GM19193 (cell line): ENCODE measurements around the gene STXBP5.

Source experiments
- POLR2A ChIP-seq: IDR thresholded peaks from 4 replicates; pipeline ENCODE4 v1.6.1; 2011; ENCODE audit not compliant: insufficient read depth, insufficient read length; ENCODE audit errors: extremely low read depth

STXBP5 gene

DNA sequence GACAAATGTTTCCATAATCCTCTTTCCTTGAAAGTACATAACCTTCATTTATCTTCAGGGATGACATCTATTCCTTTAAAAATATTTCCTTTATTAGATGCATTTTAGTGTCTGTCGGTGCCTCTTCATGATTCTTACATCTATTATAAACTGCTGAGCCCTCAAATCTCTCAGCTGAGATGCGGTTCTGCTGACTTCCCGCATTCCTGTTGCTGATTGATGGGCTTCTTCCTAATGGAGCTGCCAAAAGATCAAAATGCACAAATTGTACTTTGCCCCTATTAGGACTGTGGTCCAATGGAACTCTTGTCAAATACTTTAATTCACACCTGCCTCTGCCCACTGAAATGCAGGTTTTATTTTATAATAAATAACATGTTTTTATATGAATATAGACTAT is 225.6 kb downstream of the STXBP5 start:
- no peak for TF ChIP-seq POLR2A

DNA sequence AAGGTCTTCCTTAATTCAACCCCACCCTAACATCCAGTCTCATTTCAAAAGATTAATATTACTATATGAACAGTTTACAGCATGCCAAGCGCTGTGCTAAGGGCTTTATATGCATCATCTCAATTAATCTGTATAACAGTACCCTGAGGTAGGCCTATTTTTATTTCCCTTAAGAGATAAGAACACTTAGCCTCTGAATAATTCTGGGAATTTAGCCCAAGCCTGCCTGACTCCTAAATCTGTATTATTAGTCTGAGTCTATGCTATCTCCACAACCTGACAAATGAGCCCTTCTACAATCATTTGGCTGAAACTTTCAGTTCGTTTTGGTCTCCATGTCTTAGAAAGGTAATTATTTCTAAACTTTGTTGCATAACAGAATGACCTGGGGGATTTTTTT is 226.6 kb downstream of the STXBP5 start:
- no peak for TF ChIP-seq POLR2A

DNA sequence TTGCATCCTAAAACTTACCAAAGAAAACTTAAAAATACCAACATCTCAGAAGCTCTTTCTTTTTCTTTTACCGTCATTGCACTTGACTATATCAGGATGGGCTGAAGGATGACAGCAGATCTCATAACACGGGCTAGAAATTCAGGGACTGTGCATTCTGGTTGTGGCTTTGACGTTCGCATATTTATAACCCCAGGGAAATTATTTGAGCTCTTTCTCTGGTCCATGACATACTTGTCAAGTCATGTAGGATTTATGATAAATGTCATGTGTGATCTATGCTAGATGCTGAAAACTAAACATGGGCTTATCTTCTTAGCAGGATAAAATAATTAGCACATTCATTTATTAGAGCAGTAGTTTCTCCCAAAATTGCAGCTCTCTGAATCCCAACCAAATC is 229.9 kb downstream of the STXBP5 start:
- no peak for TF ChIP-seq POLR2A

DNA sequence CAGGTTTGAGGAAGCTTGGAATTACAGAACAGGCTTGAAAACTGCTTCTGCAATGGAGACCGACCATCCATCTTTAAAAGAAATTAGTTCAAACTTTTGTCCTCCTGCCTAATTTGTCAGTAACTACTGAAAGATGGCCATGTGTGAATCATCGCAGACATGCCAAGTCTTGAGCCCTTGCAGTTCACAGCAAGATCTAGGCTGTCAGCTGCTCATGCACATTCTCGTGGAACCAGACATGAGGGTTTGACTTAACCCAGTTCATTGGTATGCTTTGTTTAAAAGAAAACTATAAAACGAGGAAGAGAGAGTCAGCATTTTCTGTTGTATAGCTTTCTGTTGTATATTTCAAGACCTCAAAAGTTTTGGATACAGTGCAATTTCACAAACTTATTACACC is 230.3 kb downstream of the STXBP5 start:
- TF ChIP-seq POLR2A: no peak

DNA sequence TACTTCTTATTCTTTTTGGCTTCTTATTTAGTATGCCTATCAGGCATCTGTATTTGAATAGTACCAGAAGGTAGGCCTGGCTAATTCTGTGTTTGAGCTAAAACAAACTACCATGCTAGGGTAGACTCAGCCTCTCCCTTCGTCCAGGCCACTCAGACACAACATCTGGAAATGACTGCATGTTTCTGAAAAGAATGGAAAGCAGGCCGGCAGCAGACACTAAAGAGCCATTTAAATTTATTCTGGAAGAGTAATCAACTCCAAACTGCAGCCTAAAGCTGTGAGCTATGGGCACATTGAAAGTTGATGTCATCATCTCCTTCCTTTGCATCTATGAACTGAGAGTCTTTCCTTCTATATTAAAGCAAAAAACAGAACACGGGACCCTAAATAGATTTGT is 233.4 kb downstream of the STXBP5 start:
- no peak for TF ChIP-seq POLR2A

DNA sequence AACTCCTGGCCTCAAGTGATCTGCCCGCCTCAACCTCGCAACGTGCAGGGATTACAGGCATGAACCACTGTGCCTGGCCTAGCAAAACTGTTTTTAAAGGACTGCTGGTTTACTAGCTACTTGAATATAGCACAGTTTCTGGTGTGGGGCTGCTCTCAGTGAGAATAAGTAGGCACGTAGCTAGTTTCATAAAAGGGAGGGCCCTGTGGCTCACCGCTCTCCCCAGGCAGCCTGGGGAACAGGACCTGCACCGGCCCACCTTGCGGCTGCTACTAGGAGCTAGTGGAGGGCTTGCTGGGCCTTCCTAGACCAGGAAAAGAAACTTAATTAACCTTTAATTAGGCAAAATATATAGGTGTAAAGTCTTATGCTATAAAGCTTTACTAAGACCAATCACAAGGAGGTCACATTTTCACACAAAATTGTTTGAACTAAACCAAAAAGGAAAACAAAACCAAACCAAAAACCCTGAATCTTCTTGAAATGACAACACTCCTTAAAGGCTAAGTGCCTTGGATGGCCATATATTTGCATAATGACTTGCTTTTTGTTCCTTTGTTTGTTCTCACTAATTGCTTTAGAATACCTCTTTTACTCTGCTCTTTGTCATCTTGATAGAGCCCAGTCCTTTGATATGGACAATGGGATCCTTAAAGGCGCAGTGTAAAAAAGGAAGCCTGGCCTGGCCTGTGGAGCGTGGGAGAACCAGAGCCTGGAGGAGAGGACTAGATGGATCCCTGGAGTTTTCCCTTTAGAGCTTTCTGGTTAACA is 234.7 kb downstream of the STXBP5 start:
- TF ChIP-seq POLR2A: no peak
